Esophagus muscularis mucosa (tissue), 4 donors: ENCODE data around the gene CLASP1. TPM values are rescaled to one million over a fixed set of nuclear protein-coding genes. Genes with fewer than 3 reads are reported as not detected.

Experiments
- DNase-seq: peaks from one replicate; pipeline ENCODE4 v3.0.0-alpha.2; 2017; ENCODE audit errors: extremely low spot score
- H3K27ac ChIP-seq, 4 donors: fragments of 200-600 bp; sonication (generic); replicated peaks in 1 of 4; 1 replicate in 3 of 4; 2 replicates in 1 of 4; pipeline ENCODE4 v1.5.1; 2016 to 2019; ENCODE audit warnings: mild to moderate bottlenecking in 1 of 4
- H3K27me3 ChIP-seq, 4 donors: fragments of 200-600 bp; sonication (generic); one replicate each; pipeline versions ENCODE4 v1.5.1 to v1.6.0; 2016 to 2019
- H3K36me3 ChIP-seq, 4 donors: fragments of 200-600 bp; sonication (generic); one replicate each; pipeline ENCODE4 v1.5.1; 2016 to 2019
- H3K4me1 ChIP-seq, 4 donors: fragments of 200-600 bp; sonication (generic); one replicate each; pipeline ENCODE4 v1.5.1; 2016 to 2019
- H3K4me3 ChIP-seq, 4 donors: fragments of 200-600 bp; sonication (generic); 1 replicate in 2 of 4; 2 replicates in 2 of 4; pipeline ENCODE4 v1.5.1; 2016 to 2019; ENCODE audit warnings: mild to moderate bottlenecking in 4 of 4, moderate library complexity in 1 of 4
- H3K9me3 ChIP-seq, 4 donors: fragments of 200-600 bp; sonication (generic); 1 replicate in 3 of 4; 2 replicates in 1 of 4; pipeline ENCODE4 v1.5.1; 2016 to 2019
- CTCF ChIP-seq, 3 experiments: fragments of 200-600 bp in 2 of 3; fragments of 450-650 bp in 1 of 3; sonication (generic) in 2 of 3; IDR thresholded peaks; one replicate each; pipeline ENCODE4 v1.5.1; 2017 to 2019; ENCODE audit warnings: antibody characterized with exemption in 3 of 3, mild to moderate bottlenecking in 2 of 3, moderate library complexity in 1 of 3
- EP300 ChIP-seq: sonication (generic); formaldehyde crosslinking; IDR thresholded peaks from one replicate; pipeline ENCODE4 v1.6.1; 2017; ENCODE audit warnings: antibody characterized with exemption
- POLR2A ChIP-seq: fragments of 450-650 bp; IDR thresholded peaks from one replicate; pipeline ENCODE4 v1.6.1; 2017; ENCODE audit warnings: antibody characterized with exemption, moderate library complexity, mild to moderate bottlenecking, low read depth
- POLR2AphosphoS5 ChIP-seq, 2 donors: sonication (generic); formaldehyde crosslinking; IDR thresholded peaks; one replicate each; pipeline ENCODE4 v1.6.1; 2017; ENCODE audit warnings: antibody characterized with exemption in 2 of 2
- WGBS: methylation state at CpG from one replicate; pipeline ENCODE4 v1.1.5; 2018; 5-methylcytosine and 5-hydroxymethylcytosine counted together
- intact Hi-C: fragments of 100-400 bp; cut with DNase I; formaldehyde crosslinking; loops from one replicate; pipeline ENCODE4 v1.15.1; 2023
- total RNA-seq, 4 donors: library from RNA; depleted of rRNA; stranded (reverse); fragments of >200 nt; gene quantifications; one replicate each; pipeline versions ENCODE4 v1.1.0 to v1.2.1, GENCODE V29; 2016

Gene CLASP1
- total RNA-seq, 4 donors from 2014 or later, result 62.6 to 78.6 (median 70.5) TPM

GRCh38 chr2:121570036-121570666 lies 79.1 kb downstream of the CLASP1 start:
- Histone ChIP-seq H3K27me3 (no peaks in the 10 kb centered on the region), H3K4me1 (peaks cover 24 to 51% (median 46%) of the 10 kb centered on the region in 4 donors), H3K9me3 (no peaks in the 10 kb centered on the region), H3K36me3 (no peaks in the 10 kb centered on the region), H3K27ac (no peak overlapping the region), H3K4me3 (no peak overlapping the region)
- no peak for TF ChIP-seq POLR2AphosphoS5 (IDR thresholded peaks at IDR 0.05)
- no peak for TF ChIP-seq CTCF (IDR thresholded peaks at IDR 0.05)
- TF ChIP-seq POLR2A, result no peak
- no peak for TF ChIP-seq EP300
- 84% methylated on average over 2 of the region's 2 CpGs for WGBS
- intact Hi-C loops, result no loop called here
- DNase-seq, result no peak

- no peaks in the 10 kb centered on the region for H3K27me3 ChIP-seq
- no peaks in the 10 kb centered on the region for H3K9me3 ChIP-seq
- intact Hi-C loops, result no loop called here
- H3K36me3 ChIP-seq, result no peaks in the 10 kb centered on the region
- H3K4me1 ChIP-seq, result peaks cover 43 to 59% (median 51%) of the 10 kb centered on the region in 4 donors
- TF ChIP-seq CTCF (IDR thresholded peaks at IDR 0.05) (no peak), EP300 (no peak), POLR2AphosphoS5 (IDR thresholded peaks at IDR 0.05) (no peak)
- WGBS, result 52% methylated on average over 4 of the region's 4 CpGs
- H3K27ac ChIP-seq, result no peak overlapping the region
- no peak overlapping the region for H3K4me3 ChIP-seq
- DNase-seq, result no peak
Measured at GRCh38 chr2:121567957-121568409, 81.3 kb downstream of the CLASP1 start.

GRCh38 chr2:121567452-121567851 lies 81.8 kb downstream of the CLASP1 start:
- TF ChIP-seq POLR2AphosphoS5 (IDR thresholded peaks at IDR 0.05), result no peak
- TF ChIP-seq EP300, result no peak
- no peak for TF ChIP-seq POLR2A
- no peak for TF ChIP-seq CTCF (IDR thresholded peaks at IDR 0.05)
- Histone ChIP-seq H3K36me3 (no peaks in the 10 kb centered on the region), H3K4me3 (no peak overlapping the region), H3K9me3 (no peaks in the 10 kb centered on the region), H3K4me1 (peaks cover 48 to 64% (median 56%) of the 10 kb centered on the region in 4 donors), H3K27ac (no peak overlapping the region), H3K27me3 (no peaks in the 10 kb centered on the region)
- WGBS, result 81% methylated on average over 7 of the region's 7 CpGs
- intact Hi-C loops, result no loop called here
- DNase-seq, result no peak

GRCh38 chr2:121565389-121566250 lies 83.6 kb downstream of the CLASP1 start:
- WGBS, result 73% methylated on average over 5 of the region's 5 CpGs
- Histone ChIP-seq H3K4me1 (peaks cover 57 to 69% (median 61%) of the 10 kb centered on the region in 4 donors), H3K36me3 (no peaks in the 10 kb centered on the region), H3K27ac (no peak overlapping the region), H3K27me3 (no peaks in the 10 kb centered on the region), H3K4me3 (no peak overlapping the region), H3K9me3 (no peaks in the 10 kb centered on the region)
- DNase-seq, result no peak
- no peak for TF ChIP-seq POLR2A
- TF ChIP-seq EP300, result no peak
- no peak for TF ChIP-seq CTCF (IDR thresholded peaks at IDR 0.05)
- TF ChIP-seq POLR2AphosphoS5 (IDR thresholded peaks at IDR 0.05), result no peak
- intact Hi-C loops, result no loop called here
